GM12878 (cell line): ENCODE data around the gene DST. TPM values are rescaled to one million over a fixed set of nuclear protein-coding genes. Genes with fewer than 3 reads are reported as not detected.

ENCODE experiments used
- ATAC-seq: fragments of 200-7000 bp; cut with Tn5 transposase; 3 replicates; pipeline ENCODE4 v1.9.1; 2020; ENCODE audit warnings: mild to moderate bottlenecking, moderate library complexity
- BruUV-seq: library from RNA; stranded (reverse); fragments of 400-500 nt; replicated peaks from 2 replicates; lab custom pipeline; 2021; lab: Mats Ljungman, UMichigan
- CTCF ChIA-PET: fragments of 300-600 bp; sonication (Branson Sonifier 250); formaldehyde crosslinking; extraction: SDS; loops from one replicate; lab custom pipeline; 2021; ENCODE audit warnings: inconsistent platforms; lab: Yijun Ruan, JAX
- POLR2A ChIA-PET: fragments of 350-600 bp; formaldehyde crosslinking; extraction: SDS; loops from one replicate; lab custom pipeline; 2021; ENCODE audit warnings: inconsistent platforms; lab: Charles Lee
- RAD21 ChIA-PET: fragments of 300-600 bp; sonication (Branson Sonifier 250); formaldehyde crosslinking; loops from one replicate; lab custom pipeline; 2023; ENCODE audit warnings: antibody characterized with exemption; ENCODE audit not compliant: unreplicated experiment; lab: Charles Lee
- SMC1A ChIA-PET: fragments of 300-600 bp; sonication (Branson Sonifier 250); formaldehyde crosslinking; loops from one replicate; lab custom pipeline; 2023; ENCODE audit not compliant: unreplicated experiment, uncharacterized antibody; lab: Charles Lee
- DNase-seq: peaks from one replicate; pipeline ENCODE4 v3.0.0-alpha.2; 2011; ENCODE audit warnings: low read depth, low spot score
- FAIRE-seq: peaks from 3 replicates; lab custom pipeline; 2011; peaks lifted over from hg19 to GRCh38; lab: Jason Lieb, UNC
- H2AFZ ChIP-seq: 2 replicates; pipeline ENCODE4 v1.6.0; 2011; ENCODE audit warnings: low read depth, low read length, control low read depth; ENCODE audit not compliant: control insufficient read depth
- H3K27ac ChIP-seq: 2 replicates; pipeline ENCODE4 v1.5.1; 2011; ENCODE audit warnings: control low read depth; ENCODE audit not compliant: control insufficient read depth, insufficient read depth
- H3K27me3 ChIP-seq, 2 experiments: replicated peaks in 1 of 2; 2 replicates each; pipeline versions ENCODE4 v1.6.0 to v1.6.1; 2011; ENCODE audit warnings: low read length in 1 of 2; ENCODE audit not compliant: control insufficient read depth in 2 of 2, insufficient read depth in 2 of 2
- H3K36me3 ChIP-seq, 2 experiments: 2 replicates each; pipeline ENCODE4 v1.5.1; 2011; ENCODE audit warnings: low read length in 1 of 2; ENCODE audit not compliant: control insufficient read depth in 2 of 2, insufficient read depth in 2 of 2
- H3K4me1 ChIP-seq: 2 replicates; pipeline ENCODE4 v1.6.1; 2011; ENCODE audit warnings: mild to moderate bottlenecking, low read length, moderate library complexity, mixed read lengths; ENCODE audit not compliant: control insufficient read depth, insufficient read depth
- H3K4me2 ChIP-seq: 2 replicates; pipeline ENCODE4 v1.6.0; 2011; ENCODE audit warnings: control low read depth; ENCODE audit not compliant: control insufficient read depth, insufficient read depth
- H3K4me3 ChIP-seq: fragments of 200-600 bp; sonication (generic); 2 replicates; pipeline ENCODE4 v1.5.1; 2016
- H3K79me2 ChIP-seq: 2 replicates; pipeline ENCODE4 v1.6.0; 2011; ENCODE audit warnings: low read length; ENCODE audit not compliant: control insufficient read depth, insufficient read depth
- H3K9ac ChIP-seq: 2 replicates; pipeline ENCODE4 v1.8.0; 2011; ENCODE audit warnings: low read length, control low read depth, mixed read lengths; ENCODE audit not compliant: control insufficient read depth, insufficient read depth
- H3K9me3 ChIP-seq: replicated peaks from 3 replicates; pipeline ENCODE4 v1.5.1; 2011; ENCODE audit warnings: mild to moderate bottlenecking, low read length; ENCODE audit not compliant: control insufficient read depth, insufficient read depth
- H4K20me1 ChIP-seq: 2 replicates; pipeline ENCODE4 v1.6.0; 2011; ENCODE audit not compliant: control insufficient read depth, insufficient read depth
- ASH2L ChIP-seq: fragments of 300-600, 200-600 bp; sonication (generic); IDR thresholded peaks from 2 replicates; pipeline ENCODE4 v1.6.1; 2017; ENCODE audit warnings: low read depth, mild to moderate bottlenecking, borderline replicate concordance
- CBX3 ChIP-seq: fragments of 200-600 bp; sonication (generic); IDR thresholded peaks from 2 replicates; pipeline ENCODE4 v1.6.1; 2016; ENCODE audit warnings: low read depth, borderline replicate concordance
- ESRRA ChIP-seq: IDR thresholded peaks from 2 replicates; pipeline ENCODE4 v1.6.1; 2012; ENCODE audit warnings: mild to moderate bottlenecking, low read length, improper control_type of control experiment
- ETV6 ChIP-seq, 2 experiments: fragments of 450-650 bp in 1 of 2; IDR thresholded peaks in 1 of 2; conservative IDR thresholded peaks in 1 of 2; 2 replicates each; pipeline ENCODE4 v1.6.1; 2014; ENCODE audit warnings: antibody characterized with exemption in 1 of 2, borderline replicate concordance in 1 of 2, low read depth in 1 of 2, mild to moderate bottlenecking in 1 of 2, moderate library complexity in 1 of 2
- GABPA ChIP-seq: IDR thresholded peaks from 2 replicates; pipeline ENCODE4 v1.6.1; 2014; ENCODE audit warnings: antibody characterized with exemption, low read depth, mild to moderate bottlenecking, inconsistent platforms
- HDGF ChIP-seq: fragments of 450-650 bp; IDR thresholded peaks from 2 replicates; pipeline ENCODE4 v1.6.1; 2016; ENCODE audit warnings: antibody characterized with exemption
- MLLT1 ChIP-seq: fragments of 450-650 bp; IDR thresholded peaks from 2 replicates; pipeline ENCODE4 v1.6.1; 2016; ENCODE audit warnings: mild to moderate bottlenecking
- MYB ChIP-seq: fragments of 150-350 bp; IDR thresholded peaks from 2 replicates; pipeline ENCODE4 v1.6.1; 2014; ENCODE audit warnings: mild to moderate bottlenecking, low read depth, low read length, borderline replicate concordance
- PBX3 ChIP-seq: IDR thresholded peaks from 2 replicates; pipeline ENCODE4 v1.6.1; 2011; ENCODE audit warnings: mild to moderate bottlenecking, low read depth, low read length, moderate library complexity; ENCODE audit not compliant: insufficient replicate concordance
- RB1 ChIP-seq: fragments of 450-650 bp; formaldehyde crosslinking; IDR thresholded peaks from 2 replicates; pipeline ENCODE4 v1.6.1; 2017; ENCODE audit warnings: mild to moderate bottlenecking, borderline replicate concordance
- RFX5 ChIP-seq: IDR thresholded peaks from 2 replicates; pipeline ENCODE4 v1.6.1; 2011; ENCODE audit warnings: low read depth, low read length, improper control_type of control experiment
- SMARCA5 ChIP-seq: fragments of 450-650 bp; IDR thresholded peaks from 2 replicates; pipeline ENCODE4 v1.6.1; 2017; ENCODE audit warnings: mild to moderate bottlenecking
- SMC3 ChIP-seq: IDR thresholded peaks from 2 replicates; pipeline ENCODE4 v1.6.1; 2011; ENCODE audit warnings: low read length, improper control_type of control experiment, borderline replicate concordance
- STAT1 ChIP-seq: fragments of 450-650 bp; conservative IDR thresholded peaks from 2 replicates; pipeline ENCODE4 v1.6.1; 2014; ENCODE audit warnings: antibody characterized with exemption, mild to moderate bottlenecking
- YY1 ChIP-seq: IDR thresholded peaks from 2 replicates; pipeline ENCODE4 v1.6.1; 2011; ENCODE audit warnings: low read depth, mild to moderate bottlenecking, low read length
- ZBTB33 ChIP-seq: fragments of 450-650 bp; IDR thresholded peaks from 2 replicates; pipeline ENCODE4 v1.6.1; 2017; ENCODE audit warnings: mild to moderate bottlenecking
- ZNF207 ChIP-seq: fragments of 450-650 bp; IDR thresholded peaks from 2 replicates; pipeline ENCODE4 v1.6.1; 2014; ENCODE audit warnings: antibody characterized with exemption, mild to moderate bottlenecking, borderline replicate concordance
- ZNF384 ChIP-seq: IDR thresholded peaks from 2 replicates; pipeline ENCODE4 v1.6.1; 2012; ENCODE audit warnings: low read depth, mild to moderate bottlenecking, low read length, improper control_type of control experiment, borderline replicate concordance
- WGBS: methylation state at CpG from one replicate; pipeline ENCODE4 v1.1.6; 2016; ENCODE audit warnings: low lambda C conversion rate; ENCODE audit not compliant: insufficient replicate concordance, insufficient coverage; ENCODE audit errors: missing lambda C conversion rate; 5-methylcytosine and 5-hydroxymethylcytosine counted together
- in situ Hi-C: fragments of 300-500 bp; cut with MboI; formaldehyde crosslinking; loops from 9 replicates; pipeline ENCODE4 v1.14.3; 2018; ENCODE audit warnings: mixed read lengths
- intact Hi-C: fragments of 100-400 bp; cut with micrococcal nuclease; formaldehyde crosslinking; loops from one replicate; pipeline ENCODE4 v1.14.2; 2022; ENCODE audit not compliant: unreplicated experiment
- polyA plus RNA-seq, 11 experiments: library from polyadenylated mRNA; depleted of rRNA in 4 of 11; unstranded in 6 of 11; stranded (reverse) in 5 of 11; fragments of >200 nt; fragmentation: Nextera tagmentation in 4 of 11; fragmentation: Illumina TruSeq in 1 of 11; extraction: Ambion mirVana in 4 of 11; extraction: Trizol in 1 of 11; gene quantifications; 1 replicate in 1 of 11; 2 replicates in 10 of 11; pipeline versions ENCODE4 v1.2.1 to v1.2.3, GENCODE V29; 2011 to 2016; ENCODE audit warnings: inconsistent platforms in 2 of 11, missing spikeins in 2 of 11, low read depth in 1 of 11
- total RNA-seq, 4 experiments: library from RNA; depleted of rRNA in 3 of 4; stranded (reverse); fragments of >200 nt in 3 of 4; fragmentation: Illumina TruSeq in 1 of 4; extraction: Trizol in 1 of 4; gene quantifications; 2 replicates each; pipeline versions ENCODE4 v1.2.1 to v1.2.3, GENCODE V29; 2013 to 2021

DST gene
- total and polyA plus RNA-seq, 10 of the 15 experiments (the other 5 are each of a cell fraction or from before 2014, with no cell fraction given) = 32.1 to 156 (median 75.0) TPM

- Histone ChIP-seq H3K4me3 (no peak overlapping the region), H3K27ac (no peak overlapping the region), H3K27me3 (no peaks in the 10 kb centered on the region), H3K9me3 (peaks cover 3% of the 10 kb centered on the region; the same call in 2 of the 3 replicates), H3K4me1 (no peaks in the 10 kb centered on the region), H3K36me3 (peaks cover 1 to 39% of the 10 kb centered on the region in 2 experiments), H4K20me1 (no peaks in the 10 kb centered on the region), H3K79me2 (no peaks in the 10 kb centered on the region), H2AFZ (no peak overlapping the region), H3K4me2 (no peak overlapping the region), H3K9ac (no peak overlapping the region)
- RAD21 ChIA-PET = no interaction called here
- CTCF ChIA-PET = interaction anchor here (1.0 kb wide), 1 partner anchor 12 kb away, joined by 3 read pairs; no protein-coding TSS in a partner anchor
- no TSS peak for BruUV-seq
- SMC1A ChIA-PET = interaction anchor here (0.9 to 1.7 kb wide), 5 partner anchors 10 to 168 kb away, joined by 3 to 7 read pairs (median 3); no protein-coding TSS in a partner anchor
- FAIRE-seq (no peak), DNase-seq (no peak), ATAC-seq (no peak)
- WGBS = 93% methylated on average over 5 of the region's 5 CpGs
- in situ Hi-C loops (no loop called here), intact Hi-C loops (no loop called here)
- POLR2A ChIA-PET = no interaction called here
- TF ChIP-seq MLLT1 (no peak), RB1 (no peak), ZBTB33 (no peak), YY1 (no peak), ZNF384 (no peak), CBX3 (no peak), PBX3 (no peak), ETV6 (conservative IDR thresholded peaks at IDR 0.05 in 1 of 2, IDR thresholded peaks at IDR 0.05 in 1 of 2; ENCODE audit: borderline replicate concordance in 1 of 2, low read depth in 1 of 2) (no peak), ZNF207 (no peak), GABPA (no peak), ESRRA (no peak), HDGF (no peak), STAT1 (no peak), RFX5 (no peak), MYB (no peak), ASH2L (no peak), SMARCA5 (no peak), SMC3 (no peak)
Measured at GRCh38 chr6:56477241-56477640, 165.4 kb downstream of the DST start.
